ENCODE measurements around the gene KIF21B. TPM values are rescaled to one million over a fixed set of nuclear protein-coding genes. Genes with fewer than 3 reads are reported as not detected.

The KIF21B gene
- total RNA-seq, 2 donors from 2014 or later: 0.48 to 1.5 TPM

DNA sequence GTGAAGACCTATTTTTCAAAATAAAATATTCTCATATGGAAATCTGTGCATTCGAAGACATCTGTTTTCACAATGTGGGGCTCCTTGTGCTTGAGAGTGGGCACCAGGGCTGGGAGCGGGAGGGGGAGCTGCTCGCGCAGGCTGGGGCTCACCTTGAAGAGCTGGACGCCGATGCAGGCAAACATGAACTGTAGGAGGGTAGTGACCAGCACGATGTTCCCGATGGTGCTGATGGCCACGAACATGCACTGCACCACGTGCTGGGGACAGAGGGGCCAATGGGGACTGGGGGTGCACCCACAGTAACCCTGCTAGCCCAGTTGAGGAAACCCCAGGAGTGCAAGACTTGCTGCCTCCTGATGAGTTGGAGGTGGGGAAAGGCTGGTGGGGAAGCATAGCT lies 42.2 kb upstream of the KIF21B start:
- Histone ChIP-seq H3K36me3 (no peaks in the 10 kb centered on the region), H3K4me1 (peaks cover 0 to under 1% of the 10 kb centered on the region in 2 donors)
- no peak for DNase-seq (ENCODE audit: low spot score)

DNA sequence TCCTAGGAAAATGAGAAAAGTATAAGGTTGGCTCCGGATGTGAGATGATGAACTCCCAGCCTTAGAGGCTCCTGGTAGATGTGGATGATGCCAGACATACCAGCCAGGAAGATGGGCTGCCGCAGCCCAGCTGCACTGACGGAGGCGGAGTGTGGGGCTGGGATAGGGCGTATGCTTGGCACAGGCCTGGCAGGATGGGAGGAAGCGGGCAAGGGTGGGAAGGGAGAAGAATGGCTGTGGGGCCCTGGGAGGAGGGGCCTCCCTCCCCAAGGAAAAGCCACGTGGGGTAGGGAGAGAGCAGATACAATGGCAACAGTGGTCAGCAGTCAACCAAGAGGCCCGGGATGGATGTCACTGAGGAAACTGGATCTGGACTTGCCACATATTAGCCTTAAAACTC lies 41.3 kb upstream of the KIF21B start:
- no peaks in the 10 kb centered on the region for H3K36me3 ChIP-seq

More for the DNA sequence above, 42.2 kb upstream of the KIF21B start:
- H3K27ac ChIP-seq: no peak overlapping the region
- H3K9me3 ChIP-seq: no peaks in the 10 kb centered on the region
- TF ChIP-seq CTCF (IDR thresholded peaks at IDR 0.05): no peak
- no peaks in the 10 kb centered on the region for H3K27me3 ChIP-seq
- H3K4me3 ChIP-seq: no peak overlapping the region

DNA sequence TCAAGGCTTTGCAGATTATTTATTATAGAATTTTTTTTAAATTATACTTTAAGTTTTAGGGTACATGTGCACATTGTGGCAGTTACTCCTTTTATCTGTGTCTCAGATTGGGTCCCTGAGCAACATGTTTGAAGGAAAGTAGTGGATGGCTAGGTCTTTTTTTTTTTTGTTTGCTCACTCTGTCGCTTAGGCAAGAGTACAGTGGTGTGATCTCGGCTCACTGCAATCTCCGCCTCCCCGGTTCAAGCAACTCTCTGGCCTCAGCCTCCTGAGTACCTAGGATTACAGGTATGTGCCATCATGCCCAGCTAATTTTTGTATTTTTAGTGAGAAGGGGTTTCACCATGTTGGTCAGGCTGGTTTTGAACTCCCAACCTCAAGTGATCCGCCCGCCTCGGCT lies 39.6 kb upstream of the KIF21B start:
- Histone ChIP-seq H3K4me3 (no peak overlapping the region), H3K36me3 (no peaks in the 10 kb centered on the region), H3K27me3 (no peaks in the 10 kb centered on the region), H3K4me1 (peaks cover 0 to 5% of the 10 kb centered on the region in 2 donors), H3K27ac (no peak overlapping the region), H3K9me3 (no peaks in the 10 kb centered on the region)
- DNase-seq (ENCODE audit: low spot score): no peak
- TF ChIP-seq CTCF (IDR thresholded peaks at IDR 0.05): no peak

More for the DNA sequence above, 41.3 kb upstream of the KIF21B start:
- peaks cover 0 to 5% of the 10 kb centered on the region in 2 donors for H3K4me1 ChIP-seq
- H3K9me3 ChIP-seq: no peaks in the 10 kb centered on the region
- no peak for DNase-seq (ENCODE audit: low spot score)
- H3K4me3 ChIP-seq: no peak overlapping the region
- no peak overlapping the region for H3K27ac ChIP-seq
- H3K27me3 ChIP-seq: no peaks in the 10 kb centered on the region
- no peak for TF ChIP-seq CTCF (IDR thresholded peaks at IDR 0.05)

- no peaks in the 10 kb centered on the region for H3K27me3 ChIP-seq
- H3K4me1 ChIP-seq: peaks cover 0 to 5% of the 10 kb centered on the region in 2 donors
- H3K9me3 ChIP-seq: no peaks in the 10 kb centered on the region
- H3K4me3 ChIP-seq: no peak overlapping the region
- no peak overlapping the region for H3K27ac ChIP-seq
- no peak for DNase-seq (ENCODE audit: low spot score)
- no peak for TF ChIP-seq CTCF (IDR thresholded peaks at IDR 0.05)
- no peaks in the 10 kb centered on the region for H3K36me3 ChIP-seq
Measured at GRCh38 chr1:201062511-201063091, 39.1 kb upstream of the KIF21B start.

DNA sequence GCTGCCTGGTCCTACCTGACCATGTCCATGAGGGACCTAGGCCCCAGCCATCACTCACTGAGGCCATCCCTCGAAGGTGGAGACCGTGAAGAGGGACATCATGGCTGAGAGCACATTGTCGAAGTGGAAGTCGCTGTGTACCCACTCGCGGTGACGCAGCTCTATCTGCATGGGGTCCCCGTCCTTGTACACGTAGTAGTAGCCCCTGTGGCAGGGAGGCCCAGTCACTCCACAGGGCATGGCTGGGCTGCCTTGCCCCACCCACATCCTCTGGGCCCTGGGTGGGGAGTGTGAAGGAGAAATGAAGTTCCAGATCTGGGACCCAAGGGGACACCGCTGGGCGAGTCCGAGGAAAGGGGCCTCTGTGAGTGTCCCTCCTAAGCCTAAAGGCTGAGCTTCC lies 38.4 kb upstream of the KIF21B start:
- no peak for DNase-seq (ENCODE audit: low spot score)
- H3K27ac ChIP-seq: no peak overlapping the region
- no peak for TF ChIP-seq CTCF (IDR thresholded peaks at IDR 0.05)

GRCh38 chr1:201061049-201061448 lies 37.5 kb upstream of the KIF21B start:
- H3K9me3 ChIP-seq: no peaks in the 10 kb centered on the region
- H3K4me1 ChIP-seq: peaks cover 0 to 11% of the 10 kb centered on the region in 2 donors
- H3K36me3 ChIP-seq: no peaks in the 10 kb centered on the region
- H3K27me3 ChIP-seq: no peaks in the 10 kb centered on the region
- H3K27ac ChIP-seq: no peak overlapping the region
- no peak for TF ChIP-seq CTCF (IDR thresholded peaks at IDR 0.05)
- DNase-seq (ENCODE audit: low spot score): no peak
- H3K4me3 ChIP-seq: no peak overlapping the region

More for the DNA sequence above, 38.4 kb upstream of the KIF21B start:
- H3K27me3 ChIP-seq: no peaks in the 10 kb centered on the region
- H3K4me3 ChIP-seq: no peak overlapping the region
- H3K4me1 ChIP-seq: peaks cover 0 to 5% of the 10 kb centered on the region in 2 donors
- H3K9me3 ChIP-seq: no peaks in the 10 kb centered on the region
- no peaks in the 10 kb centered on the region for H3K36me3 ChIP-seq
